ENCODE results near the gene FIG4. TPM values are rescaled to one million over a fixed set of nuclear protein-coding genes. Genes with fewer than 3 reads are reported as not detected.
"Not testable (repeated sequence)": the region's sequence is repeated elsewhere in the genome, so short reads cannot be mapped to it uniquely, and the experiment has no call there.

FIG4 gene
- total RNA-seq, 1 donor from 2014 or later = 8.5 TPM

DNA sequence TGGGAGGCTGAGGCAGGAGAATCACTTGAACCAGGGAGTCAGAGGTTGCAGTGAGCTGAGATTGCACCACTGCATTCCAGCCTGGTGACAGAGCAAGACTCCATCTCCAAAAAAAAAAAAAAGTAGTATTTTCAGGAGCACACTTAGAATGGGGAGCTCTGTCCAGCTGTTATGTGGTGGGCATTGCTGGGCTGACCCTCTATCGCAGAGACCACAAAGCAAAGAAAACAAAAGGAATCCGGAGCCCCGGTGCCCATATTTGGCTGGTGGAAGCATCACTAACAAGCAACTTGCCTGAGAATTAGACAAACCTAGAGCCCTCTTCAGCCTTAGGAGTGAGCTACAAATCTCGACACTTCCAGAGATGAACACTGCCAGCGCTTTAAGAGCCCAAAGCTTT lies 149.7 kb downstream of the FIG4 start:
- no peaks in the 10 kb centered on the region for H3K4me1 Mint-ChIP-seq
- intact Hi-C loops (cut with micrococcal nuclease) = no loop called here
- H3K9me3 Mint-ChIP-seq = no peaks in the 10 kb centered on the region
- H3K4me3 Mint-ChIP-seq = no peak overlapping the region
- H3K27me3 Mint-ChIP-seq = no peaks in the 10 kb centered on the region
- no peak for DNase-seq
- no peaks in the 10 kb centered on the region for H3K36me3 Mint-ChIP-seq (ENCODE audit: low read depth)
- no peak overlapping the region for H3K27ac Mint-ChIP-seq

- Mint-ChIP-seq H3K4me1 (no peaks in the 10 kb centered on the region), H3K27me3 (no peaks in the 10 kb centered on the region), H3K36me3 (ENCODE audit: low read depth) (no peaks in the 10 kb centered on the region), H3K4me3 (no peak overlapping the region), H3K27ac (no peak overlapping the region), H3K9me3 (no peaks in the 10 kb centered on the region)
- intact Hi-C loops (cut with micrococcal nuclease) = no loop called here
- no peak for DNase-seq
Measured at GRCh38 chr6:109841869-109842268, 150.8 kb downstream of the FIG4 start.

- no peaks in the 10 kb centered on the region for H3K36me3 Mint-ChIP-seq (ENCODE audit: low read depth)
- H3K27me3 Mint-ChIP-seq = no peaks in the 10 kb centered on the region
- H3K4me1 Mint-ChIP-seq = no peaks in the 10 kb centered on the region
- H3K4me3 Mint-ChIP-seq = no peak overlapping the region
- H3K27ac Mint-ChIP-seq = no peak overlapping the region
- DNase-seq = no peak
- H3K9me3 Mint-ChIP-seq = peaks cover 5% of the 10 kb centered on the region
- intact Hi-C loops (cut with micrococcal nuclease) = no loop called here
Measured at GRCh38 chr6:109852713-109853112, 161.6 kb downstream of the FIG4 start.

- H3K27me3 Mint-ChIP-seq = no peaks in the 10 kb centered on the region
- H3K36me3 Mint-ChIP-seq (ENCODE audit: low read depth) = no peaks in the 10 kb centered on the region
- H3K9me3 Mint-ChIP-seq = peaks cover 5% of the 10 kb centered on the region
- intact Hi-C loops (cut with micrococcal nuclease) = no loop called here
- H3K4me1 Mint-ChIP-seq = no peaks in the 10 kb centered on the region
- DNase-seq = no peak
- no peak overlapping the region for H3K27ac Mint-ChIP-seq
- no peak overlapping the region for H3K4me3 Mint-ChIP-seq
Measured at GRCh38 chr6:109853426-109853825, 162.3 kb downstream of the FIG4 start.

GRCh38 chr6:109853951-109854350 lies 162.9 kb downstream of the FIG4 start:
- Mint-ChIP-seq H3K9me3 (peaks cover 5% of the 10 kb centered on the region), H3K4me1 (no peaks in the 10 kb centered on the region), H3K27me3 (no peaks in the 10 kb centered on the region), H3K4me3 (no peak overlapping the region), H3K36me3 (ENCODE audit: low read depth) (no peaks in the 10 kb centered on the region), H3K27ac (no peak overlapping the region)
- intact Hi-C loops (cut with micrococcal nuclease) = no loop called here
- DNase-seq = no peak

DNA sequence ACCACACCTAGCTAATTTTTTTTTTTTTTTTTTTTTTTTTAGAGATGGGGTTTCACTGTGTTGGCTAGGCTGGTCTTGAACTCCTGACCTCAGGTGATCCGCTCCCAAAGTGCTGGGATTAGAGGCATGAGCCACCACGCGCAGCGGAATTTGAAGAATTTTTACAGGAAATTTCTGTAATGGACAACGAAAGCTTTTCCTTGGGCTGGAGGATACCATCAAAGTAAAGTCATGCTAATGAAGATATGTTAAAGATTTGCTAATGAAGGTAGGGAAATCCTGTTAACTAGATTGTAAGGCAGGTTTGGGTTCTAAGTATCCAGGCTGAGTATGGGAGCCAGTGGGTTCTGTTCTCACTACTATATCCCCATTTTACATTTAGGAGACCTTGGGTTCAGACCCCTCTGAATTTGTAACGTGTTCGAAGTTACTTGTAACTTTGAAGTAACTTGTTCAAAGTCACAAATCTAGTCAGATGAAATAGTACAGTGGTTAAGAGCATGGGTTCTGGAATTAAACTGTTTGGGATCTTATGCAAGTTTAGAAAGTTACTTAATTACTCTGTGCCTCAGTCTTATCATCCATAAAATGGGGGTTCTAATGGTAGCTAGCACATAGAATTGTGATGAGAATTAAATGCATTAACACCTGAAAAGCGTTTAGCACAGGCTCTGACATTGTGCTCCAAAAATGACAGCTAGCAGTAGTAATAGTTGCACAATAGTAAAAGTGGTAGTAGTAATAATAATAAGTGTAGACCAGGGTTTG lies 163.6 kb downstream of the FIG4 start:
- no peak overlapping the region for H3K27ac Mint-ChIP-seq
- H3K9me3 Mint-ChIP-seq = peaks cover 5% of the 10 kb centered on the region
- H3K27me3 Mint-ChIP-seq = no peaks in the 10 kb centered on the region
- H3K4me1 Mint-ChIP-seq = no peaks in the 10 kb centered on the region
- H3K36me3 Mint-ChIP-seq (ENCODE audit: low read depth) = no peaks in the 10 kb centered on the region
- H3K4me3 Mint-ChIP-seq = no peak overlapping the region
- intact Hi-C loops (cut with micrococcal nuclease) = no loop called here
- no peak for DNase-seq

DNA sequence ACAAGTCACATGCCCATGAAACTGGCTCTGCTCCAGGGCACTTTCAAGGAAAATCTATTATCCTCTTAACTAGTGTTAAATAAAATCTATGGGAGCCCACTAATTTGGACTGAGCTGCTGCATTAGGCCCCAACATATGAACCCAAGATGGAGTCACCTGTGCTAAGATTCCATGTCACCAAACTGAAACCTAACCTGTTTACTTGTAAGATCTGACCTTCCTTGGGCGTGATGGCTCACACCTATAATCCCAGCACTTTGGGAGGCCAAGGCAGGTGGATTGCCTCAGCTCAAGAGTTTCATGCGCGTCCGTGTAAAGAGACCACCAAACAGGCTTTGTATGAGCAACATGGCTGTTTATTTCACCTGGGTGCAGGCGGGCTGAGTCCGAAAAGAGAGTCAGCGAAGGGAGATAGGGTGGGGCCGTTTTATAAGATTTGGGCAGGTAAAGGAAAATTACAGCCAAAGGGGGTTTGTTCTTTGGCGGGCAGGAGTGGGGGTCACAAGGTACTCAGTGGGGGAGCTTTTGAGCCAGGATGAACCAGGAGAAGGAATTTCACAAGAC lies 164.5 kb downstream of the FIG4 start:
- DNase-seq; H3K4me1 Mint-ChIP-seq; H3K27me3 Mint-ChIP-seq; H3K36me3 Mint-ChIP-seq (ENCODE audit: low read depth); H3K4me3 Mint-ChIP-seq; intact Hi-C loops (cut with micrococcal nuclease); H3K27ac Mint-ChIP-seq; H3K9me3 Mint-ChIP-seq: not testable (repeated sequence)

GRCh38 chr6:109861946-109862345 lies 170.8 kb downstream of the FIG4 start:
- H3K27ac Mint-ChIP-seq = no peak overlapping the region
- H3K4me3 Mint-ChIP-seq = no peak overlapping the region
- H3K36me3 Mint-ChIP-seq (ENCODE audit: low read depth) = no peaks in the 10 kb centered on the region
- H3K27me3 Mint-ChIP-seq = peaks cover 2% of the 10 kb centered on the region
- no peaks in the 10 kb centered on the region for H3K9me3 Mint-ChIP-seq
- intact Hi-C loops (cut with micrococcal nuclease) = loop anchor here (10.0 kb wide), 1 partner anchor 157 kb away; no protein-coding TSS in a partner anchor
- H3K4me1 Mint-ChIP-seq = no peaks in the 10 kb centered on the region
- DNase-seq = no peak

DNA sequence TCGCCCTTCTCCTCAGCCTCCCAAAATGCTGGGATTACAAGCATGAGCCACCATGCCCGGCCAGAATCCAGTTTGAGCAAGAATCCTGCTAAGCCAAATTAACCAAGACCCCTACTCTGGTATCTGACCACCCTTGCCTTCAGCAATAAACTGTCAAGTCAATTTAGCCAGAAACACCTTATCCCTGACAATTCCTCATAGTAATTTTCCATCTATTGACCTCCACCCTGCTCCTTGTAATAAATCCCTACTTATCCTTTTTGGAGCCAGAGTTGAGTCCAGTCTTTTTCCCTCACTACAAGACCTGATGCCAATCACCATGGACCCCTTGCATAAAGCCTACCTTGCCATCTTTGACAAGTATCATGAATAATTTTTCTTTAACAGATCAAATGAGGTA lies 173.0 kb downstream of the FIG4 start:
- no peaks in the 10 kb centered on the region for H3K4me1 Mint-ChIP-seq
- no peak overlapping the region for H3K27ac Mint-ChIP-seq
- no peak overlapping the region for H3K4me3 Mint-ChIP-seq
- H3K9me3 Mint-ChIP-seq = no peaks in the 10 kb centered on the region
- H3K36me3 Mint-ChIP-seq (ENCODE audit: low read depth) = no peaks in the 10 kb centered on the region
- peaks cover 6% of the 10 kb centered on the region for H3K27me3 Mint-ChIP-seq
- no peak for DNase-seq
- intact Hi-C loops (cut with micrococcal nuclease) = loop anchor here (10.0 kb wide), 1 partner anchor 159 kb away; no protein-coding TSS in a partner anchor

- Mint-ChIP-seq H3K9me3 (no peaks in the 10 kb centered on the region), H3K36me3 (ENCODE audit: low read depth) (no peaks in the 10 kb centered on the region), H3K27me3 (peaks cover 7% of the 10 kb centered on the region), H3K27ac (no peak overlapping the region), H3K4me1 (no peaks in the 10 kb centered on the region), H3K4me3 (no peak overlapping the region)
- intact Hi-C loops (cut with micrococcal nuclease) = loop anchor here (10.0 kb wide), 1 partner anchor 161 kb away; no protein-coding TSS in a partner anchor
- DNase-seq = no peak
Measured at GRCh38 chr6:109865968-109866367, 174.9 kb downstream of the FIG4 start.

- peaks cover 7% of the 10 kb centered on the region for H3K27me3 Mint-ChIP-seq
- intact Hi-C loops (cut with micrococcal nuclease) = loop anchor here (10.0 kb wide), 1 partner anchor 162 kb away; no protein-coding TSS in a partner anchor
- no peak overlapping the region for H3K4me3 Mint-ChIP-seq
- no peaks in the 10 kb centered on the region for H3K4me1 Mint-ChIP-seq
- no peak for DNase-seq
- no peaks in the 10 kb centered on the region for H3K9me3 Mint-ChIP-seq
- no peak overlapping the region for H3K27ac Mint-ChIP-seq
- no peaks in the 10 kb centered on the region for H3K36me3 Mint-ChIP-seq (ENCODE audit: low read depth)
Measured at GRCh38 chr6:109867009-109867969, 176.2 kb downstream of the FIG4 start.

DNA sequence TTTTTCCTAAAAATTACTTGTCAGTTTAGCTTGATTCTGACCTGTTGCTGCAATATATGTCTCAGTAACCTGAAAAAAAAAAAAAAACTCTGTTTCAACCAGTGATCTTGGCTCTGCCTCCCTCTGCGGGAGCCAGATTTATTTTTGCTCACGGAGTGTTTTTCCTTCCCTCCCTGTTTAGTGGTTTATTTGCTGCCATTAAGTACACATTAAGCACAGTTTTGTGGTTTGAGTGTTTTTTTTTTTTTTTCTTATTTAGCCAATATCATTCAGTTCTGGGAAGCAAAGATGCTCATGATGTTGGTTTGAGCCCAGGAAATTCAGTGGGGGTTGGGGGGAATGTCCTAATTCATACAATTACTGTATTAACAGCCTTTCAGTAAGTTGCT lies 176.9 kb downstream of the FIG4 start:
- Mint-ChIP-seq H3K4me3 (no peak overlapping the region), H3K36me3 (ENCODE audit: low read depth) (no peaks in the 10 kb centered on the region), H3K27ac (no peak overlapping the region), H3K4me1 (no peaks in the 10 kb centered on the region), H3K27me3 (peaks cover 7% of the 10 kb centered on the region), H3K9me3 (no peaks in the 10 kb centered on the region)
- no peak for DNase-seq
- intact Hi-C loops (cut with micrococcal nuclease) = loop anchor here (10.0 kb wide), 1 partner anchor 163 kb away; no protein-coding TSS in a partner anchor

GRCh38 chr6:109869398-109870088 lies 178.4 kb downstream of the FIG4 start:
- intact Hi-C loops (cut with micrococcal nuclease) = loop anchor here (10.0 kb wide), 1 partner anchor 165 kb away; no protein-coding TSS in a partner anchor
- not testable (repeated sequence) for H3K27me3 Mint-ChIP-seq; H3K4me3 Mint-ChIP-seq; H3K9me3 Mint-ChIP-seq; H3K4me1 Mint-ChIP-seq; DNase-seq; H3K36me3 Mint-ChIP-seq (ENCODE audit: low read depth); H3K27ac Mint-ChIP-seq
